Measurements from ENCODE around the gene COL18A1.

The COL18A1 gene

GRCh38 chr21:45535341-45536081 lies 130.5 kb downstream of the COL18A1 start:
- DNase-seq (ENCODE audit: extremely low read depth, low read depth) = no peak
- TF ChIP-seq, protein P1, sequence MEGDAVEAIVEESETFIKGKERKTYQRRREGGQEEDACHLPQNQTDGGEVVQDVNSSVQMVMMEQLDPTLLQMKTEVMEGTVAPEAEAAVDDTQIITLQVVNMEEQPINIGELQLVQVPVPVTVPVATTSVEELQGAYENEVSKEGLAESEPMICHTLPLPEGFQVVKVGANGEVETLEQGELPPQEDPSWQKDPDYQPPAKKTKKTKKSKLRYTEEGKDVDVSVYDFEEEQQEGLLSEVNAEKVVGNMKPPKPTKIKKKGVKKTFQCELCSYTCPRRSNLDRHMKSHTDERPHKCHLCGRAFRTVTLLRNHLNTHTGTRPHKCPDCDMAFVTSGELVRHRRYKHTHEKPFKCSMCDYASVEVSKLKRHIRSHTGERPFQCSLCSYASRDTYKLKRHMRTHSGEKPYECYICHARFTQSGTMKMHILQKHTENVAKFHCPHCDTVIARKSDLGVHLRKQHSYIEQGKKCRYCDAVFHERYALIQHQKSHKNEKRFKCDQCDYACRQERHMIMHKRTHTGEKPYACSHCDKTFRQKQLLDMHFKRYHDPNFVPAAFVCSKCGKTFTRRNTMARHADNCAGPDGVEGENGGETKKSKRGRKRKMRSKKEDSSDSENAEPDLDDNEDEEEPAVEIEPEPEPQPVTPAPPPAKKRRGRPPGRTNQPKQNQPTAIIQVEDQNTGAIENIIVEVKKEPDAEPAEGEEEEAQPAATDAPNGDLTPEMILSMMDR (IDR thresholded peaks at IDR 0.05; ENCODE audit: low read depth, low read length) = no peak

- no peak for DNase-seq (ENCODE audit: extremely low read depth, low read depth)
- TF ChIP-seq, protein P1 (IDR thresholded peaks at IDR 0.05; ENCODE audit: low read depth, low read length) = no peak
Observed at GRCh38 chr21:45536301-45537081, 131.5 kb downstream of the COL18A1 start.

DNA sequence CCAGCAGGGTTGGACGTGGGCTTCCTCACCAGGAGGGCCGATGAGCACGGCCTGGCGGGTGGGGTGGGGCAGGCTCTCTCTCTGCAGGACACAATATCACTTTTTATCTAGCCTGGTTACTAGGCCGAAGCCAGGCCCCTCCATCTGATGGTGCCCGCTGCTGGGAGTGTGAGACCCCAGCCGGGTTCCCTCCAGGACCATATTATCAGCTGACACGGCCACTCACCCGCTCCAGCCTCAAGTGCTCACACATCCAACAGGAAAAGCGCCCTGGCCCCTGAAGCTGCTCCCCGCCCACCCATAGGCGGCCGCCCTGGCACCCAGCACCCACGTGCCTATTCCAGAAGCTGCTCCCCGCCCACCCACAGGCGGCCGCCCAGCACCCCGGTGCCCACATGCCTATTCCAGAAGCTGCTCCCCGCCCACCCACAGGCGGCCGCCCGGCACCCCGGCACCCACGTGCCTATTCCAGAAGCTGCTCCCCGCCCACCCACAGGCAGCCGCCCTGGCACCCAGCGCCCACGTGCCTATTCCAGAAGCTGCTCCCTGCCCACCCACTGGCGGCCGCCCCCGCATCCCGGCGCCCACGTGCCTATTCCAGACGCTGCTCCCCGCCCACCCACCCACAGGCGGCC lies 132.3 kb downstream of the COL18A1 start:
- TF ChIP-seq, protein P1 (IDR thresholded peaks at IDR 0.05; ENCODE audit: low read depth, low read length) = no peak
- DNase-seq (ENCODE audit: extremely low read depth, low read depth) = no peak

- TF ChIP-seq, protein P1 (IDR thresholded peaks at IDR 0.05; ENCODE audit: low read depth, low read length) = no peak
- no peak for DNase-seq (ENCODE audit: extremely low read depth, low read depth)
Observed at GRCh38 chr21:45537746-45538291, 132.9 kb downstream of the COL18A1 start.

DNA sequence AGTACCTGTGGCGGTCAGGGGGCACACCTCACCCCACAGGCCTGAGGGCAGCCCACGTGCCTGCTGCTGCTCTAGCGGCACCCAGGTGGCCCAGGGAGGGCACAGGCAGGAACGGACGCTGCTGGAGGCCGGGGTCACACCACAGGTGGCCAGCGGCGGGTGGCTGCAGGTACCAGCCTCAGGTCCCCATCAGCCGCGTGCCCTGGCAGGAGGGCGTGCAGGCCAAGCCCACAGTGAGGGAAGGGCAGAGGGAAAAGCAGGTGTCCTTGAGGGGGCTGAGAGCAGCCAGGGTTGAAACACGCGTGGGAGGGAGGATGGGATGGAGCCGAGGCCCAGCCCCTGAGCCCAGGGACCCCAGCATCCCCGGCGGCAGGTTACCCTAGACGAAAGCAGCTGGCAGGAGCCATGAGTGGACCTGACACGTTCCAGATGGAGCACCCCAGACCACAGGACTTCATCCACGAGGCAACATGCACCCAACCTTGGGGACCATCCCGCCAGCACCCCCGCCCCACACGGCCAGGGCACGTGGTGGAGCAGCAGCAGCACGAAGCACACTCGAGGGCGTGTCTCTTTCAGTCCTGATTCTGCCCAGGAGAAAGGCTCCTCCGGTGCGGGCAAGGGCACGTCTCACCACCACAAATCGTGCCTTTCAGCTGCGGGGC lies 133.5 kb downstream of the COL18A1 start:
- no peak for DNase-seq (ENCODE audit: extremely low read depth, low read depth)
- TF ChIP-seq, protein P1 (IDR thresholded peaks at IDR 0.05; ENCODE audit: low read depth, low read length) = no peak

- TF ChIP-seq, protein P1 (IDR thresholded peaks at IDR 0.05; ENCODE audit: low read depth, low read length) = no peak
Observed at GRCh38 chr21:45539046-45539795, 134.3 kb downstream of the COL18A1 start.

More at GRCh38 chr21:45539046-45539795, 134.3 kb downstream of the COL18A1 start:
- DNase-seq (ENCODE audit: extremely low read depth, low read depth) = no peak
